Activated CD4-positive, alpha-beta T cell treated with anti-CD3 and anti-CD28 coated beads, Interleukin-2, amount 50 U/mL, for 1 hour (primary cell): ENCODE data around the gene FAM107A.
A peak's percentile ranks its signal among the peaks of the same experiment; 100 is the strongest.

ENCODE experiments used
- DNase-seq: peaks from one replicate; pipeline ENCODE4 v3.0.0-alpha.2; 2020

FAM107A gene

GRCh38 chr3:58591517-58592510 lies 14.6 kb upstream of the FAM107A start:
- no peak for DNase-seq

- DNase-seq = no peak
Measured at GRCh38 chr3:58588030-58588614, 10.9 kb upstream of the FAM107A start.

- DNase-seq = no peak
Measured at GRCh38 chr3:58586776-58587192, 9.6 kb upstream of the FAM107A start.

GRCh38 chr3:58585994-58586393 lies 8.8 kb upstream of the FAM107A start:
- DNase-seq = no peak

- DNase-seq = peak; percentile 52
Measured at GRCh38 chr3:58585005-58585786, 8.0 kb upstream of the FAM107A start.

- DNase-seq = no peak
Measured at GRCh38 chr3:58584690-58585004, 7.5 kb upstream of the FAM107A start.

GRCh38 chr3:58581328-58582091 lies 4.3 kb upstream of the FAM107A start:
- DNase-seq = no peak

- DNase-seq = no peak
Measured at GRCh38 chr3:58580826-58581327, 3.7 kb upstream of the FAM107A start.

- DNase-seq = no peak
Measured at GRCh38 chr3:58578873-58579272, 1.7 kb upstream of the FAM107A start.

- no peak for DNase-seq
Measured at GRCh38 chr3:58576716-58577115, 475 bp downstream of the FAM107A start.

GRCh38 chr3:58575971-58576652 lies 1.1 kb downstream of the FAM107A start:
- DNase-seq = no peak

- DNase-seq = no peak
Measured at GRCh38 chr3:58574682-58575081, 2.5 kb downstream of the FAM107A start.

GRCh38 chr3:58574106-58574505 lies 3.1 kb downstream of the FAM107A start:
- DNase-seq = no peak

- no peak for DNase-seq
Measured at GRCh38 chr3:58573640-58574039, 3.6 kb downstream of the FAM107A start.

- no peak for DNase-seq
Measured at GRCh38 chr3:58572634-58573230, 4.5 kb downstream of the FAM107A start.

GRCh38 chr3:58572013-58572633 lies 5.1 kb downstream of the FAM107A start:
- no peak for DNase-seq

GRCh38 chr3:58570851-58571250 lies 6.3 kb downstream of the FAM107A start:
- no peak for DNase-seq

GRCh38 chr3:58569287-58570001 lies 7.7 kb downstream of the FAM107A start:
- no peak for DNase-seq

- peak; percentile 71 for DNase-seq
Measured at GRCh38 chr3:58568572-58569286, 8.5 kb downstream of the FAM107A start.

- no peak for DNase-seq
Measured at GRCh38 chr3:58567251-58567515, 10.0 kb downstream of the FAM107A start.
